Naive thymus-derived CD8-positive, alpha-beta T cell (primary cell): ENCODE results near the gene DPP6. TPM values are rescaled to one million over a fixed set of nuclear protein-coding genes. Genes with fewer than 3 reads are reported as not detected.
"Not testable (repeated sequence)": the region's sequence is repeated elsewhere in the genome, so short reads cannot be mapped to it uniquely, and the experiment has no call there.

Source experiments
- ATAC-seq, 2 donors: fragments of 150-1000 bp; cut with Tn5 transposase in 1 of 2; sonication (Bioruptor Pico), chemical (Tn5 transposase) in 1 of 2; 1 replicate in 1 of 2; 2 replicates in 1 of 2; pipeline ENCODE4 v1.10.0; 2021; ENCODE audit warnings: mild to moderate bottlenecking in 2 of 2, moderate library complexity in 2 of 2
- POLR2A ChIA-PET: fragments of 350-600 bp; sonication (Branson Sonifier 250); formaldehyde crosslinking; loops from one replicate; lab custom pipeline; 2021; ENCODE audit warnings: antibody characterized with exemption; lab: Charles Lee
- DNase-seq, 10 donors: peaks; one replicate each; pipeline versions ENCODE4 v3.0.0 to v3.0.0-alpha.2; 2020 to 2022
- H3K27ac Mint-ChIP-seq, 10 donors: one replicate each; pipeline ENCODE4 v1.8.0; 2020 to 2022; ENCODE audit warnings: mild to moderate bottlenecking in 10 of 10, mixed read lengths in 10 of 10, moderate library complexity in 4 of 10, inconsistent platforms in 1 of 10
- H3K27me3 Mint-ChIP-seq, 5 donors: one replicate each; pipeline ENCODE4 v1.8.0; 2021 to 2022; ENCODE audit warnings: mixed read lengths in 5 of 5
- H3K36me3 Mint-ChIP-seq, 3 donors: one replicate each; pipeline ENCODE4 v1.8.0; 2020 to 2022; ENCODE audit warnings: mixed read lengths in 3 of 3, mild to moderate bottlenecking in 2 of 3, inconsistent platforms in 1 of 3
- H3K4me1 Mint-ChIP-seq, 4 donors: one replicate each; pipeline ENCODE4 v1.8.0; 2021 to 2022; ENCODE audit warnings: mixed read lengths in 4 of 4
- H3K4me3 Mint-ChIP-seq, 10 donors: one replicate each; pipeline ENCODE4 v1.8.0; 2020 to 2022; ENCODE audit warnings: mild to moderate bottlenecking in 10 of 10, mixed read lengths in 10 of 10, moderate library complexity in 6 of 10, inconsistent platforms in 1 of 10
- H3K9me3 Mint-ChIP-seq, 9 donors: one replicate each; pipeline ENCODE4 v1.8.0; 2020 to 2022; ENCODE audit warnings: mixed read lengths in 9 of 9, mild to moderate bottlenecking in 3 of 9, inconsistent platforms in 1 of 9, moderate library complexity in 1 of 9
- polyA plus RNA-seq, 3 donors: library from polyadenylated mRNA; unstranded; fragments of 300-500 nt; fragmentation: Illumina TruSeq; gene quantifications; one replicate each; pipeline ENCODE4 v1.2.3, GENCODE V29; 2021
- total RNA-seq, 8 experiments: library from RNA in 2 of 8; stranded (reverse) in 2 of 8; gene quantifications; one replicate each; pipeline ENCODE4 v1.2.3 and lab custom pipeline; 2021 to 2026

The DPP6 gene
- total and polyA plus RNA-seq, 5 experiments from 2014 or later, result not detected

- peaks cover 3 to 7% (median 4%) of the 10 kb centered on the region in 4 donors for H3K4me1 Mint-ChIP-seq
- ATAC-seq (no peak), DNase-seq (no peak)
- H3K4me3 Mint-ChIP-seq, result no peak overlapping the region
- H3K27ac Mint-ChIP-seq, result no peak overlapping the region
- H3K36me3 Mint-ChIP-seq, result no peaks in the 10 kb centered on the region
- H3K27me3 Mint-ChIP-seq, result peaks cover 4 to 37% (median 23%) of the 10 kb centered on the region in 5 donors
- H3K9me3 Mint-ChIP-seq, result no peaks in the 10 kb centered on the region
- POLR2A ChIA-PET, result no interaction called here
Measured at GRCh38 chr7:154917808-154918160, 865.6 kb downstream of the DPP6 start.

- H3K4me3 Mint-ChIP-seq, result no peak overlapping the region
- H3K4me1 Mint-ChIP-seq, result peaks cover 3 to 7% (median 4%) of the 10 kb centered on the region in 4 donors
- no peaks in the 10 kb centered on the region for H3K36me3 Mint-ChIP-seq
- no peak for ATAC-seq
- DNase-seq, result no peak
- H3K27ac Mint-ChIP-seq, result no peak overlapping the region
- H3K9me3 Mint-ChIP-seq, result no peaks in the 10 kb centered on the region
- POLR2A ChIA-PET, result no interaction called here
- peaks cover 4 to 37% (median 23%) of the 10 kb centered on the region in 5 donors for H3K27me3 Mint-ChIP-seq
Measured at GRCh38 chr7:154918266-154918665, 866.1 kb downstream of the DPP6 start.

GRCh38 chr7:154918741-154919140 is 866.5 kb downstream of the DPP6 start:
- peaks cover 4 to 34% (median 22%) of the 10 kb centered on the region in 5 donors for H3K27me3 Mint-ChIP-seq

GRCh38 chr7:154919344-154920225 is 867.4 kb downstream of the DPP6 start:
- POLR2A ChIA-PET, result no interaction called here
- no peaks in the 10 kb centered on the region for H3K9me3 Mint-ChIP-seq
- no peak for ATAC-seq

More at GRCh38 chr7:154918741-154919140, 866.5 kb downstream of the DPP6 start:
- Mint-ChIP-seq H3K4me1 (peaks cover 2 to 4% (median 3%) of the 10 kb centered on the region in 4 donors), H3K36me3 (no peaks in the 10 kb centered on the region), H3K4me3 (no peak overlapping the region), H3K9me3 (no peaks in the 10 kb centered on the region), H3K27ac (no peak overlapping the region)
- DNase-seq (no peak), ATAC-seq (no peak)
- POLR2A ChIA-PET, result no interaction called here

GRCh38 chr7:154922472-154922871 is 870.3 kb downstream of the DPP6 start:
- DNase-seq, H3K9me3 Mint-ChIP-seq, H3K4me1 Mint-ChIP-seq, H3K36me3 Mint-ChIP-seq, POLR2A ChIA-PET, H3K27ac Mint-ChIP-seq, ATAC-seq, H3K4me3 Mint-ChIP-seq: not testable (repeated sequence)
- peaks cover 0 to 10% (median 4%) of the 10 kb centered on the region in 5 donors for H3K27me3 Mint-ChIP-seq

More at GRCh38 chr7:154919344-154920225, 867.4 kb downstream of the DPP6 start:
- Mint-ChIP-seq H3K27ac (no peak overlapping the region), H3K4me3 (no peak overlapping the region), H3K27me3 (peaks cover 6 to 25% (median 19%) of the 10 kb centered on the region in 5 donors), H3K36me3 (no peaks in the 10 kb centered on the region), H3K4me1 (peaks cover 0 to 1% (median 0%) of the 10 kb centered on the region in 4 donors)
- no peak for DNase-seq

GRCh38 chr7:154927624-154928125 is 875.5 kb downstream of the DPP6 start:
- H3K27ac Mint-ChIP-seq, result peak overlapping the region; percentile 91 to 100 (median 99)
- peaks cover 0 to 11% (median 0%) of the 10 kb centered on the region in 3 donors for H3K36me3 Mint-ChIP-seq
- ATAC-seq, result peak; percentile 64 to 70
- peaks cover 17 to 39% (median 36%) of the 10 kb centered on the region in 4 donors for H3K4me1 Mint-ChIP-seq
- DNase-seq, result peak; percentile 50 to 90 (median 74)
- no peaks in the 10 kb centered on the region for H3K9me3 Mint-ChIP-seq
- peak overlapping the region; percentile 89 to 99 (median 95) for H3K4me3 Mint-ChIP-seq
- peaks cover 0 to 2% (median under 1%) of the 10 kb centered on the region in 5 donors for H3K27me3 Mint-ChIP-seq
- POLR2A ChIA-PET, result interaction anchor here (0.7 to 2.5 kb wide), 7 partner anchors 10 to 372 kb away, joined by 3 to 17 read pairs (median 8); partner anchors contain the start of genes INSIG1 and PAXIP1

- peak overlapping the region; percentile 91 to 100 (median 99) for H3K27ac Mint-ChIP-seq
- H3K36me3 Mint-ChIP-seq, result peaks cover 3 to 17% (median 5%) of the 10 kb centered on the region in 3 donors
- H3K4me1 Mint-ChIP-seq, result peaks cover 17 to 39% (median 36%) of the 10 kb centered on the region in 4 donors
- peak; percentile 82 to 90 for ATAC-seq
- POLR2A ChIA-PET, result interaction anchor here (0.7 to 2.5 kb wide), 6 partner anchors 14 to 371 kb away, joined by 3 to 17 read pairs (median 10); partner anchors contain the start of genes INSIG1 and PAXIP1
- H3K9me3 Mint-ChIP-seq, result peaks cover 0 to 4% (median 2%) of the 10 kb centered on the region in 9 donors
- H3K27me3 Mint-ChIP-seq, result peaks cover 0 to 2% (median 0%) of the 10 kb centered on the region in 5 donors
- H3K4me3 Mint-ChIP-seq, result peak overlapping the region; percentile 89 to 99 (median 95)
- DNase-seq, result peak in 9 of 10 donors; percentile 26 to 99 (median 61)
Measured at GRCh38 chr7:154928136-154929005, 876.2 kb downstream of the DPP6 start.

GRCh38 chr7:154929006-154929726 is 877.0 kb downstream of the DPP6 start:
- H3K9me3 Mint-ChIP-seq, result peaks cover 0 to 9% (median 3%) of the 10 kb centered on the region in 9 donors
- H3K27me3 Mint-ChIP-seq, result peaks cover 0 to 2% (median 0%) of the 10 kb centered on the region in 5 donors
- H3K36me3 Mint-ChIP-seq, result peaks cover 9 to 23% (median 12%) of the 10 kb centered on the region in 3 donors
- H3K4me1 Mint-ChIP-seq, result peaks cover 17 to 39% (median 36%) of the 10 kb centered on the region in 4 donors
- H3K4me3 Mint-ChIP-seq, result peak overlapping the region; percentile 89 to 99 (median 95)
- H3K27ac Mint-ChIP-seq, result peak overlapping the region; percentile 91 to 100 (median 99)
- DNase-seq (peak in 1 of 10 donors; percentile 6), ATAC-seq (no peak)
- POLR2A ChIA-PET, result interaction anchor here (1.7 to 2.5 kb wide), 4 partner anchors 15 to 370 kb away, joined by 8 to 17 read pairs (median 11); partner anchors contain the start of genes INSIG1 and PAXIP1

GRCh38 chr7:154931906-154932305 is 879.7 kb downstream of the DPP6 start:
- Mint-ChIP-seq H3K4me3 (no peak overlapping the region), H3K4me1 (peaks cover 25 to 51% (median 43%) of the 10 kb centered on the region in 4 donors), H3K27me3 (peaks cover 0 to 1% (median 0%) of the 10 kb centered on the region in 5 donors), H3K36me3 (peaks cover 24 to 35% (median 32%) of the 10 kb centered on the region in 3 donors), H3K9me3 (peaks cover 0 to 23% (median 11%) of the 10 kb centered on the region in 9 donors), H3K27ac (peak overlapping the region in 2 of 10 donors; percentile 61 to 62)
- POLR2A ChIA-PET, result interaction anchor here (0.6 kb wide), 1 partner anchor 13 kb away, joined by 4 read pairs; no protein-coding TSS in a partner anchor
- no peak for DNase-seq
- ATAC-seq, result no peak

GRCh38 chr7:154934353-154934952 is 882.3 kb downstream of the DPP6 start:
- POLR2A ChIA-PET, H3K27me3 Mint-ChIP-seq, ATAC-seq, H3K27ac Mint-ChIP-seq, H3K4me3 Mint-ChIP-seq, DNase-seq: not testable (repeated sequence)
- H3K9me3 Mint-ChIP-seq, result peaks cover 0 to 23% (median 11%) of the 10 kb centered on the region in 9 donors
- peaks cover 24 to 39% (median 36%) of the 10 kb centered on the region in 3 donors for H3K36me3 Mint-ChIP-seq
- peaks cover 24 to 52% (median 42%) of the 10 kb centered on the region in 4 donors for H3K4me1 Mint-ChIP-seq

- H3K27me3 Mint-ChIP-seq, result no peaks in the 10 kb centered on the region
Measured at GRCh38 chr7:154937837-154938236, 885.6 kb downstream of the DPP6 start.

More at GRCh38 chr7:154937837-154938236, 885.6 kb downstream of the DPP6 start:
- POLR2A ChIA-PET, result interaction anchor here (1.1 kb wide), 1 partner anchor 10 kb away, joined by 3 read pairs; no protein-coding TSS in a partner anchor
- Mint-ChIP-seq H3K4me1 (peaks cover 13 to 27% (median 20%) of the 10 kb centered on the region in 4 donors), H3K36me3 (peaks cover 24 to 39% (median 36%) of the 10 kb centered on the region in 3 donors), H3K9me3 (peaks cover 0 to 23% (median 11%) of the 10 kb centered on the region in 9 donors), H3K27ac (no peak overlapping the region), H3K4me3 (no peak overlapping the region)
- no peak for DNase-seq
- no peak for ATAC-seq
